GM18502 (cell line): ENCODE data around the gene TUG1.
A peak's percentile ranks its signal among the peaks of the same experiment; 100 is the strongest.

Experiments
- ATAC-seq: cut with Tn5 transposase; IDR thresholded peaks from one replicate; pipeline ENCODE4 v1.9.1; 2021; ENCODE audit warnings: mild to moderate bottlenecking; ENCODE audit not compliant: unreplicated experiment, poor library complexity

Gene TUG1

GRCh38 chr22:30968924-30969531, at the start of gene TUG1:
Gene TUG1, plus strand, starts transcription at chr22:30969265.
- ATAC-seq: peak; percentile 86

DNA sequence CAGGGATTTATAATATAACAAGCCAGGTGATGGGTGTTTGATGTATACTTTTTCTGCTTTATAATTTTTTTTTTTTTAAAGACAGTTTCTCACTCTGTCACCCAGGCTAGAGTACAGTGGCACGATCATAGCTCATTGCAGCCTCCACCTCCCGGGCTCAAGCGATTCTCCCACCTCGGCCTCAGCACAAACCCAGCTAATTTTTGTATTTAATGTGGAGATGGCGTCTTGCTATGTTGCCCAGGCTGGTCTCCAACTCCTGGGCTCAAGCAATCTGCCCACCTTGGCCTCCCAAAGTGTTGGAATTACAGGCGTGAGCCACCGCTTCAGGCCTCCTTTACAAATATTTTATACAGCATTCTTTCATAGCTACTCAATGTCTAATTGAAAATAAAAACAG, 49.1 kb upstream of the TUG1 start:
- ATAC-seq: no peak

DNA sequence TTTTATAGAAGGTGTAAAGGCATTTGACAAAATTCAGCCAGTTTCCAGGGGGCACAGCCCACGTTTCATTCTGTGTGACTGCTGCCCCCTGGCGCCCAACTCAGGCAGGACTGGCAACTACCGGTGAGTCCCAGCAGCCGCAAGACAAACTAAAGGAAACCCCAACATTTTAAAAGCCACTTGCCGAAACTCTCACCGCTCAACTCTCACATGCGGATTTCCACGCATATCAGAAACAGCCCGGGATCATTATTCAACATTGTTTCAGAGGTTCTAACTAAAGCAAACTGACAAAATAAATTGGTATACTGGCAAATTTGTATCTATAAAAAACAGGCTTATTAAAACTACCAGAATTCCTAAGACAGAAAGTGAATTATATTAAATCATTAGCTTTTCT, 48.7 kb upstream of the TUG1 start:
- no peak for ATAC-seq

DNA sequence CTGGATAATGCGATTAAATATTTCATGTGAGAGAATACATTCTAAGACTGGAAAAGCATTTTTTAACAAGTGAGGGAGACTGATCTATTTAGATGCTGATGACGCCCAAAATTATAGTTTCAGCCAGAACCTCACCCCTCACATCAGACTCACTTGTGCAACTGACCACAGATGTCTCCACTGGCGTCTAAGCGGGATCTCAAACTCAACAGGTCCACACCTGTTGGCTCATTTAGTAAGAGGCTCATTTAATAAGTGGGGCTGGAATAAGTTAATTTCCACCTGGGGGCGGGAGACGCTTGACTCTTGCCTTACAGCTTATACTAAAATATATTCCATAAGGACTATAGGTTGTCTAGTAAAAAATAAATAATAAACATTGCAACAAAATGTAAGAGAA, 48.0 kb upstream of the TUG1 start:
- ATAC-seq: no peak

DNA sequence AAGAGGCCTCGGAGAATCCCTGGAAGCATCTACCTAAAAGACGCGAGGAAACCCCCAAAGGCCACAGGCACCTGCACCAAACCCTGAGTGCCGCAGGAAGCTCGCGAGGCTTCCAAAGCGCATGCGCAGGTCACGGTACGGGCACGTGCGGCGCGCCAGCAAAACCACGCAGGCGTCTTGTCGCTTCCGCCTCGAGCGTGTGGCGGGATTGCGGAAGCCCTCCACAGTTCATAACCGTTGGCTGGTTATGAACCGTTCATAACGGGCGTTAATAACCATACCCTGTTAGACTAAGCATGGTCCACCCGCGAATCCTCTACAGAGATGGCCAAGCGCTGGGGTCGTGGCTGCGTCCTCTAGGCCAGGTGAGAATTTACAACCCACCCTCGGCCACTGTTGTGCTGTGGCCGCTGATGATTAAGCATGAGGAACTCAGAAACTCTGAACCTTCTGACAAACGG, 46.9 kb upstream of the TUG1 start:
- no peak for ATAC-seq

DNA sequence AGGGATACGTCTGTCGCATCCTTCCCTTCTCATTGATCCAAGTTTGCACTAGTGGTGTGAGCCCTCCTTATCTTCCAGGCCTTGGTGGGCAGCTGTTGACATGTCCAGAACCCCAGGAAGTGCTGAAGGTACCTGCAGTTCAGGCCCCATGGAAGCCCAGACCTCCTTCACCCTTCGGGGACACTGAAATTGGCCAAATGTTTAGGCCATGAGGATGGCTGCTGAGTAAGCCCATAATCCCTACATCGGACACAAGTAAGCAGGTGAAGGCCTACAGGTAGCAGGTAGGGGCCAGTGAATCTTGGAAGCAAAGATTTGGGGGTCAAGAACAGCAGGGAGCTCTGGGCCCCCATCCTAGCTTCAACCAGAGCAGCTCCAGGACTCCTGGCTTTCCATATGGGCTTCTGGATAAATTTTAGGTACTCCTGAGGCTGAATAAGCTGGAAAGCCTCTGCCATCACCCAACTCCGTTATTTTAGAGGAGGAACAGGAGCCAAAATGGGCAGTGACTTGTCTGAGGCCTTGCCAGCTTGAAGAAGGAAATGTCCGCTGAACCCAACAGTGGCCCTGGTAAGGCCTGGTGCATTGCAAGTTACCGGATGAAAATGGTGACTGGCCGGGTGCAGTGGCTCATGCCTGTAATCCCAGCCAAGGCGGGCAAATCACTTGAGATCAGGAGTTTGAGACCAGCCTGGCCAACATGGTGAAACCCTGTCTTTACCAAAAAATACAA, 45.7 kb upstream of the TUG1 start:
- no peak for ATAC-seq

GRCh38 chr22:30925667-30926066, 43.4 kb upstream of the TUG1 start:
- ATAC-seq: no peak

GRCh38 chr22:30926706-30927105, 42.4 kb upstream of the TUG1 start:
- ATAC-seq: no peak

- ATAC-seq: no peak
These were observed 41.3 kb upstream of the TUG1 start for GRCh38 chr22:30927806-30928205.

DNA sequence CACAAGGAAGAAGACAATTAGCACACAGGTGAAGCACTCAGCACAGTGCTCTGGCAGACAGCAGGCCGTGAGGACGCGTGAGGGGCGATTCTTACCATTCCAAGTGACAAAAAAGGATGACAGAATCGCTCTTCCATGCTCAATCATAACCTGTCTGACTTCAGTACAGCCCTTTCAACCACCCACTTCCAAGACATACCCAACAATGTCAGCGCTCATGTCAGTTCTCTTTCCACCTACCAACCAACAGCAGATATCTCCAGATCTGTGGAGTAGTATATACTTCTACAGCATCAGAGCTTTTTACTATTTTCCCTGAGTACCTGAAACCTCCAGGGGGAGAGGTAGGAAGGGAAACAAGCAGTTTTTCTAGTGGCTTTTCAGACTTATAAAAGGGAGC, 40.7 kb upstream of the TUG1 start:
- no peak for ATAC-seq

DNA sequence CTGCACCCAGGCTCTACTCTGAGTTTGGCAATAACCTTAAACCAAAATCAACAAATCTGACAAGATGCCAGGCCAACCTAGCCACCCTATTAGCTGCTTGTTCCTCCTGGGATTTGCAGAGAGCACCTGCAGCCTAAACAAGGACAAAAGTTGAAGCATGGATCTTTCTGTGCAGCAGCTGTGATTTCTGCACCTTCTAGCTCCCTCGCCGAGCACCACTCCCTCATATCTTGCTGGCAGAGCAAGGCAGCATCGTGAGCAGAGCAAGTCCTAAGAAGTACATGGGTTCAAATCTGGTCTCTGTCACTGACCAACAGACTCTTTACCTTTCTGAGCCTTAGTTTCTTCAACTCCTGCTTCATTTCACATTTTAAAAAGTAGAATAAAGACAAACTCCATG, 38.8 kb upstream of the TUG1 start:
- ATAC-seq: no peak

- no peak for ATAC-seq
These were observed 37.3 kb upstream of the TUG1 start for GRCh38 chr22:30931541-30932300.

DNA sequence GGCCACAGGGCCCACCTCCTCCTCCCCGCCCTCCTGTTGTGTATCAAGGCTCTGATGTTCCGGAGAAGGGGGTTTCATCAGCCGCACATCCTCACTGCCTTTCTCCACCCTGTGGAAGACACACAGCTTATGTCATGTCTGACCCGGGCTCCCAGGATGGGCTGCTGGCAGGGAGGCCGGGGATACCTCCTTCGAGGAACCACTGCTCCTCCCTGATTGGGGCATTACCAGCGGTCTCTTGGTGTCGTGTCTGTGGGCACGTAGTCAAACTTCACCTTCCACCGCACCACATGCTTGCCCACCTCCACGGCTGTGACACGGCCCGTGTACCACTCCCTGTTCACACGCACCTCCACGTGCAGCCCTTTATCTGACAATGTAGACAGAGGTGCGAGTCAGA, 36.4 kb upstream of the TUG1 start:
- ATAC-seq: no peak

GRCh38 chr22:30933457-30933856, 35.6 kb upstream of the TUG1 start:
- ATAC-seq: no peak

- ATAC-seq: no peak
These were observed 35.0 kb upstream of the TUG1 start for GRCh38 chr22:30934053-30934452.

DNA sequence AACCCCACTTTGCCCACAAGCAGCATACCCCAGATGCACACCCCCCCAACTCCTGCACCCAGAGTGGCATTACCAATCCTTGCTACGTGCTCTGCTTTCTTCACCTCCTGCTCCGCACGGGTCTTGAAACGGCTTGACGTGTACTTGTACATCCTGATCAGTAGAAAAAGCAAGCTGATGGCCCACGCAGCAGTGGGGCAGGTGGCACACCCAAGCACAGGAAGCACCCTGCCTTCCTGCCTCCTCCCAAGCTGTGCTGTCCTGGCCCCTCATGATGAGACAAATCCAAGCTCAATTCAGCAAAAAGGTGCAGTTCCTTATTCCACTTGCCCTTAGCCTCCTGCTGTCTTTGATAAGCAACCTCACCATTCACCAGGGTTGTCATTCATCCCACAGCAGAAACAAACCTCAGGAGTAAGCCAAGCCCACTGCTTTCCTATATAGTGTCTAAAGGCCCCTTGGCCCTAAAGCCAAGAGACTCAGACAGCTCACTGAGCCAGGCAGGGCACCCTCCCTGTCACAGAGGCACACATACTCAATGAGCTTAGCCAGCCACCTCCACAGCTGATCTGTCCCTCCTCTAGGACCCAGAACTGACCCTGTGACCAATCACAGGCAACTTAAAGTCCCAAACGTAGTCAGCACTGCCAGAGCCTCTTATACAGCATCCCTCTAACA, 28.2 kb upstream of the TUG1 start:
- ATAC-seq: no peak

DNA sequence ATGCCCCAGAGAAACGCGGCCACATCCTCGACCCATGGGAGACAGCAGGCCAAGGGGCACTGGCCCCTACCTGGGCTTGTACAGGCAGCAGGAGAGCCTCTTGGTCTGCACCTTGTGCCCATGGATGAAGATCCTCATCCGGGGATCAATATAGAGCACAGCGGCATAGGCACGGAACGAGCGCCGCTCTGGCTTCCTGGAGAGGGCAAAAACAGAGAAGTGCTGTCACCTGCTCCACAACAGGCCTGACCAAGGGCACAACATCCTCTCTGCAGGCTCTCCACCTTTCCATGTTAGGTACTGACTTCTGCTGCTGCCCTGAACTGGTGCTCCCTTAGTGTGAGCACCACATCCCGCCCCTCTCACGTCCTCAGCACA, 27.7 kb upstream of the TUG1 start:
- ATAC-seq: no peak

- no peak for ATAC-seq
These were observed 25.7 kb upstream of the TUG1 start for GRCh38 chr22:30943368-30943767.

GRCh38 chr22:30944986-30945385, 24.1 kb upstream of the TUG1 start:
- ATAC-seq: no peak

- ATAC-seq: no peak
These were observed 23.4 kb upstream of the TUG1 start for GRCh38 chr22:30945653-30946052.

DNA sequence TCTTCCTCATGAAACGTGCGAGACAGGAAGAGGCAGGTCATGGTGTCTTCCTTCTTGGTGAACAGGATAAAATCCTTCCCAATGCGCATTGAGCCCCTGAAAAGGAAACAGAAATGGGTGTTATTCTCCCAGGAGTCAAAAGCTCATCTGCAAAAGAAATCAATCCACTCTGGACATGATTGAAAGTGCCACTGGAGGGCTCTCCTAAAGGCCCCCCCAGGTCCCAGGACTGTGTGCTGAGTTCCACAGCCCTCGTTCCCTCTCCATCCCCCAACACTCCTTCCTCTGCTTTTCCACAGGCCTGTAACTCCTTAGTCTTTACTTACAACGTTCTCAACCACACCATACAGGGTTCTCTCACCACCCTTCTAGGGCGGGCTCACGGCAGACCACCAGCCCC, 22.7 kb upstream of the TUG1 start:
- no peak for ATAC-seq
